Measurements from ENCODE around the gene USH2A.

The USH2A gene

GRCh38 chr1:216224233-216224632 is 199.0 kb downstream of the USH2A start:
- TF ChIP-seq CTCF (IDR thresholded peaks at IDR 0.05; ENCODE audit: control insufficient read depth, insufficient read depth, low read depth, low read length, missing control alignments), result no peak
- H3K4me3 ChIP-seq (ENCODE audit: control insufficient read depth, low read depth, low read length), result no peak overlapping the region
- DNase-seq (ENCODE audit: low read depth), result no peak

DNA sequence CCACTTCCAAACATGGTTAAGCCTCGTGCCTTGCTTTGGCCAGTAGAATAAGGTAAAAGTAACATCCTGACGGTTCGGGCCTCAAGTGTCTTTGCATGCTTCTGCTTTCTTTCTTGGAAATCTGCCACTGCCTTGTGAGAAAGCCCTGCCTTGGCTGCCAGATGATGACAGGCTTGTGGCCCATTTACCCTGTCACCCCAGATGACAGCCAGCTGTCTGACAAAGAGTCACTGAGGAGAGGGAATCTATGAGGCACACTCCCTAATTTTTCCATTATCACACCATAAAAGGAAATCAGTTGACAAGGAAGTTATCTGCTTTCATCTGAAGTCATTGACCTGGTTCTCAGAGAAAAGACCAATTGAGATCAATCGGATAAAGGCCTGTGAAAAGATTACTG is 199.8 kb downstream of the USH2A start:
- no peak for DNase-seq (ENCODE audit: low read depth)
- no peak for TF ChIP-seq CTCF (IDR thresholded peaks at IDR 0.05; ENCODE audit: control insufficient read depth, insufficient read depth, low read depth, low read length, missing control alignments)

GRCh38 chr1:216222288-216222687 is 201.0 kb downstream of the USH2A start:
- no peak for TF ChIP-seq CTCF (IDR thresholded peaks at IDR 0.05; ENCODE audit: control insufficient read depth, insufficient read depth, low read depth, low read length, missing control alignments)
- no peak overlapping the region for H3K4me3 ChIP-seq (ENCODE audit: control insufficient read depth, low read depth, low read length)
- no peak for DNase-seq (ENCODE audit: low read depth)

More for the DNA sequence above, 199.8 kb downstream of the USH2A start:
- no peak overlapping the region for H3K4me3 ChIP-seq (ENCODE audit: control insufficient read depth, low read depth, low read length)

- TF ChIP-seq CTCF (IDR thresholded peaks at IDR 0.05; ENCODE audit: control insufficient read depth, insufficient read depth, low read depth, low read length, missing control alignments), result peak; percentile 70
- peak overlapping the region; percentile 40 for H3K4me3 ChIP-seq (ENCODE audit: control insufficient read depth, low read depth, low read length)
- peak; percentile 31 for DNase-seq (ENCODE audit: low read depth)
Observed at GRCh38 chr1:216221260-216221700, 202.0 kb downstream of the USH2A start.

DNA sequence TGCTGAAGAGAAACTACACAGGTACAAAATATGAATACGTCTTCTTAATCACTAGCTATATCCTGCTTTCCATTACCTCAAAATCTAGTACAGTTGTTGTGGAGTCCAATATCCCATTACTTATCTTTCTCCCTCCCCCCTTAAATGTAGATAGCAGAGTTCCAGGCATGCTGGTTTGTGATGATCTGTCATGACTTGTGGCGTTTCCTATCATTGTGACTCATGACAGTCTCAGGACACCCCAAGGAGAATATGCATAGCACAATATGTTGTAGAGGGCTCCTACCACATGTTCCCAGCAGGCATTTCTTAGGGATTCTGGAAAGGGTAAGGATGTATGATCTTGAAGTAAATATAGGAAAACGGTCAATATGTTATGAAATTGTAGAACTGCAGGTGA is 206.9 kb downstream of the USH2A start:
- H3K4me3 ChIP-seq (ENCODE audit: control insufficient read depth, low read depth, low read length), result no peak overlapping the region
- no peak for TF ChIP-seq CTCF (IDR thresholded peaks at IDR 0.05; ENCODE audit: control insufficient read depth, insufficient read depth, low read depth, low read length, missing control alignments)
- DNase-seq (ENCODE audit: low read depth), result no peak

DNA sequence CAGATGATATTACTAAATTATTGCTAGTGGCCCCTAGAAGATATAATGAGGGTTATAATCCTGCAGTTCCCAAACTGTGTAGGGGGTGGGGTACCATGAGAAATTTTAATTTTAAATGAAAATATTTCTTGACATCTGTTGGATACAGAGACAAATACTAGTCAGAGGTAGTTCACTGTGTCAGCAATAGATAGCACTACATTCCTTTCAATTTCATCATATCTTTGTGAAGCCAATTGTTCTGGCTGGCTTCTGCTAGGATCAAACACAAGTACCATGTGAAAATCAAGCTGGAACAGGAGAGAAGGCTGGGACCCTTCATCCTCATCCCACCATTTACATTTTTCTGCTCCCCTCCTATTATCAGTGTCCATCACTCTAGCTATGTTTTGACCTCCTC is 208.1 kb downstream of the USH2A start:
- no peak overlapping the region for H3K4me3 ChIP-seq (ENCODE audit: control insufficient read depth, low read depth, low read length)
- no peak for TF ChIP-seq CTCF (IDR thresholded peaks at IDR 0.05; ENCODE audit: control insufficient read depth, insufficient read depth, low read depth, low read length, missing control alignments)
- no peak for DNase-seq (ENCODE audit: low read depth)

DNA sequence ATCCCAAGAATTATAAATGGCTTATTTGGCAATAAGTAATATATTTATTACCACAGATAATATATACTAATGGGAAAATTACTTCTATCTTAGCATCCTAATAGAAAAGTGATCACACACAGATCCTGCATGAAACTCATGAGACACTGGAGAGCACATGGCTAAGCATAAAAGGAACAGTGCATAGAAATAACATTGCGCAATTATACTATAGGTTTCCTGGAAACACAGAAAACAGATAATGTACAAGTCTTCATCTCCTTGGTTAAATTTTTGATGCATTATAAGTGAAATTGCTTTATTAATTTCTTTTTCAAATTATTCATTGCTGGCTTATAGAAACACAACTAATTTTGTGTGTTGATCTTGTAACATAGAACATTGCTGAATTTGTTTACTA is 210.4 kb downstream of the USH2A start:
- no peak overlapping the region for H3K4me3 ChIP-seq (ENCODE audit: control insufficient read depth, low read depth, low read length)
- DNase-seq (ENCODE audit: low read depth), result no peak
- no peak for TF ChIP-seq CTCF (IDR thresholded peaks at IDR 0.05; ENCODE audit: control insufficient read depth, insufficient read depth, low read depth, low read length, missing control alignments)

Data from AG09309 (cell line).